ENCODE results near the gene THEM4. TPM values are rescaled to one million over a fixed set of nuclear protein-coding genes. Genes with fewer than 3 reads are reported as not detected.

Gene THEM4
- total RNA-seq, 1 experiment from 2014 or later, result 41.4 TPM

GRCh38 chr1:151943591-151943990, 34.3 kb upstream of the THEM4 start:
- TF ChIP-seq EZH2 (IDR thresholded peaks at IDR 0.05; ENCODE audit: low read depth), result no peak
- TF ChIP-seq, protein P1, sequence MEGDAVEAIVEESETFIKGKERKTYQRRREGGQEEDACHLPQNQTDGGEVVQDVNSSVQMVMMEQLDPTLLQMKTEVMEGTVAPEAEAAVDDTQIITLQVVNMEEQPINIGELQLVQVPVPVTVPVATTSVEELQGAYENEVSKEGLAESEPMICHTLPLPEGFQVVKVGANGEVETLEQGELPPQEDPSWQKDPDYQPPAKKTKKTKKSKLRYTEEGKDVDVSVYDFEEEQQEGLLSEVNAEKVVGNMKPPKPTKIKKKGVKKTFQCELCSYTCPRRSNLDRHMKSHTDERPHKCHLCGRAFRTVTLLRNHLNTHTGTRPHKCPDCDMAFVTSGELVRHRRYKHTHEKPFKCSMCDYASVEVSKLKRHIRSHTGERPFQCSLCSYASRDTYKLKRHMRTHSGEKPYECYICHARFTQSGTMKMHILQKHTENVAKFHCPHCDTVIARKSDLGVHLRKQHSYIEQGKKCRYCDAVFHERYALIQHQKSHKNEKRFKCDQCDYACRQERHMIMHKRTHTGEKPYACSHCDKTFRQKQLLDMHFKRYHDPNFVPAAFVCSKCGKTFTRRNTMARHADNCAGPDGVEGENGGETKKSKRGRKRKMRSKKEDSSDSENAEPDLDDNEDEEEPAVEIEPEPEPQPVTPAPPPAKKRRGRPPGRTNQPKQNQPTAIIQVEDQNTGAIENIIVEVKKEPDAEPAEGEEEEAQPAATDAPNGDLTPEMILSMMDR (conservative IDR thresholded peaks at IDR 0.05), result no peak
- CTCF ChIA-PET, result no interaction called here
- POLR2A ChIA-PET (ENCODE audit: unreplicated experiment), result no interaction called here
- no TSS peak for BruUV-seq (replicated peaks)
- H3K27me3 ChIP-seq (ENCODE audit: insufficient read depth, low read depth), result no peaks in the 10 kb centered on the region
- no peaks in the 10 kb centered on the region for H3K36me3 ChIP-seq (ENCODE audit: low read depth)
- H3K4me2 ChIP-seq, result no peak overlapping the region
- H3K9me2 ChIP-seq (ENCODE audit: insufficient read depth), result no peaks in the 10 kb centered on the region
- H3F3A ChIP-seq (ENCODE audit: insufficient read depth, low read depth), result peaks cover 63% of the 10 kb centered on the region
- no peak overlapping the region for H3K4me3 ChIP-seq
- no peak overlapping the region for H2AFZ ChIP-seq
- no peak for DNase-seq
- H3K9me3 ChIP-seq (ENCODE audit: insufficient read depth, low read depth), result no peaks in the 10 kb centered on the region
- peaks cover 80% of the 10 kb centered on the region for H3K4me1 ChIP-seq (replicated peaks; ENCODE audit: insufficient read depth)
- intact Hi-C loops (cut with micrococcal nuclease; ENCODE audit: unreplicated experiment), result no loop called here
- no peaks in the 10 kb centered on the region for H3K79me2 ChIP-seq (ENCODE audit: low read depth)
- no peaks in the 10 kb centered on the region for H4K20me1 ChIP-seq (ENCODE audit: insufficient read depth)
- no peak overlapping the region for H3K27ac ChIP-seq

DNA sequence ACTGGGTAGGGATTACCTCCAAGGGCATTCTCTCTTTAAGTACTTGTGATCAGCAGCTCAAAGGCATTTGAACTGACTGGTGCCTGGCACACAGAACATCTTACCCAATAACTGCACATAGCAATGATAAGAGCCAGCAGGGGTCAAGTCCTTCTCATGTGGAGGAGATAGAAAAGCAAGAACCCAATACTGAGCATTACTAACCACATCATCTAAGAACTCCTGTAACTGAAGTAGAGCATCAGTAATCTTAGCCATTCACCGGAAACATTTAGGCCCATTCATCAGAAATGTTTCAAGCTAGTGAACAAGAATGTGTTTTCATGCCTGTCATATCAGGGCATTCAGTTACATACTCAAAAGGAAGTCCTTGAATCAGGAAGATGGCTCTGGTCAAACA, 33.6 kb upstream of the THEM4 start:
- POLR2A ChIA-PET (ENCODE audit: unreplicated experiment), result no interaction called here
- no peak for DNase-seq
- Histone ChIP-seq H2AFZ (no peak overlapping the region), H3K9me2 (ENCODE audit: insufficient read depth) (no peaks in the 10 kb centered on the region), H3K4me2 (no peak overlapping the region), H3K79me2 (ENCODE audit: low read depth) (no peaks in the 10 kb centered on the region), H4K20me1 (ENCODE audit: insufficient read depth) (no peaks in the 10 kb centered on the region), H3K27ac (no peak overlapping the region), H3K27me3 (ENCODE audit: insufficient read depth, low read depth) (no peaks in the 10 kb centered on the region), H3F3A (ENCODE audit: insufficient read depth, low read depth) (peaks cover 62% of the 10 kb centered on the region), H3K9me3 (ENCODE audit: insufficient read depth, low read depth) (no peaks in the 10 kb centered on the region), H3K36me3 (ENCODE audit: low read depth) (no peaks in the 10 kb centered on the region), H3K4me1 (replicated peaks; ENCODE audit: insufficient read depth) (peaks cover 78% of the 10 kb centered on the region), H3K4me3 (no peak overlapping the region)
- no TSS peak for BruUV-seq (replicated peaks)
- CTCF ChIA-PET, result no interaction called here
- intact Hi-C loops (cut with micrococcal nuclease; ENCODE audit: unreplicated experiment), result no loop called here
- TF ChIP-seq EZH2 (IDR thresholded peaks at IDR 0.05; ENCODE audit: low read depth), result no peak
- TF ChIP-seq, protein P1 (conservative IDR thresholded peaks at IDR 0.05), result no peak

DNA sequence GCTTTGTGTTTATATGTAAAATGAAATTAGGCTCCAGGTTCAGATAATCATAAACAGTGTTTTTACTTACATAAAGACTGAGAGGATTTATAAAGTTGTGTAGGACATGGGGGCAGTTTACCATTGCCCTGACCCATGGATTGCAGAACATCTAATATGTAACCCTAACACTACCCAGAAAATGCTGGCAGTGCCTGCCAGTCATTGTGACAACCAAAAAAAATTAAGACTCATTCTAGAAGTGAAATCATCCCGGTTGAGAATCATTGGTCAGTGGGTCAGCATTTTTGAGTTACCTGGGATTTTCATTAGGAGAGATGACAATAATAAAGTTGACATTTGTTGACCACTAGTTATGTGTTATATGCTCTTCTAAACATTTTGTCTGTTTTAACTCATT, 31.2 kb upstream of the THEM4 start:
- TF ChIP-seq EZH2 (IDR thresholded peaks at IDR 0.05; ENCODE audit: low read depth), result no peak
- TF ChIP-seq, protein P1 (conservative IDR thresholded peaks at IDR 0.05), result no peak
- intact Hi-C loops (cut with micrococcal nuclease; ENCODE audit: unreplicated experiment), result no loop called here
- H3K27me3 ChIP-seq (ENCODE audit: insufficient read depth, low read depth), result no peaks in the 10 kb centered on the region
- H3K4me1 ChIP-seq (replicated peaks; ENCODE audit: insufficient read depth), result peaks cover 55% of the 10 kb centered on the region
- H3K79me2 ChIP-seq (ENCODE audit: low read depth), result no peaks in the 10 kb centered on the region
- ChIA-PET CTCF (interaction anchor here (0.7 kb wide), 1 partner anchor 76 kb away, joined by 4 read pairs; no protein-coding TSS in a partner anchor), POLR2A (ENCODE audit: unreplicated experiment) (interaction anchor here (0.6 to 0.7 kb wide), 4 partner anchors 33 to 429 kb away, joined by 3 to 5 read pairs (median 4); partner anchors contain the start of genes C2CD4D and CGN)
- no TSS peak for BruUV-seq (replicated peaks)
- no peak overlapping the region for H3K4me3 ChIP-seq
- no peaks in the 10 kb centered on the region for H3K9me3 ChIP-seq (ENCODE audit: insufficient read depth, low read depth)
- H3K4me2 ChIP-seq, result peak overlapping the region; percentile 59; the same call in 1 of the 2 replicates
- no peaks in the 10 kb centered on the region for H3K36me3 ChIP-seq (ENCODE audit: low read depth)
- DNase-seq, result no peak
- H2AFZ ChIP-seq, result no peak overlapping the region
- H3F3A ChIP-seq (ENCODE audit: insufficient read depth, low read depth), result peaks cover 39% of the 10 kb centered on the region
- no peaks in the 10 kb centered on the region for H4K20me1 ChIP-seq (ENCODE audit: insufficient read depth)
- peak overlapping the region; percentile 72 for H3K27ac ChIP-seq
- H3K9me2 ChIP-seq (ENCODE audit: insufficient read depth), result no peaks in the 10 kb centered on the region
